Pancreas (tissue), 10 donors: ENCODE results near the gene INSRR. TPM values are rescaled to one million over a fixed set of nuclear protein-coding genes. Genes with fewer than 3 reads are reported as not detected.
A peak's percentile ranks its signal among the peaks of the same experiment; 100 is the strongest.

ENCODE experiments used
- ATAC-seq, 4 donors: fragments of 200-7000 bp; cut with Tn5 transposase; one replicate each; pipeline versions ENCODE4 v1.8.0 to v1.9.1; 2020; ENCODE audit warnings: mild to moderate bottlenecking in 4 of 4, moderate library complexity in 4 of 4
- DNase-seq, 6 donors: peaks; one replicate each; pipeline ENCODE4 v3.0.0-alpha.2; 2020
- FAIRE-seq: peaks from 2 replicates; lab custom pipeline; 2012; peaks lifted over from hg19 to GRCh38; lab: Jason Lieb, UNC
- H3K27ac ChIP-seq, 4 donors: fragments of 200-600 bp; sonication (generic); 1 replicate in 3 of 4; 2 replicates in 1 of 4; pipeline versions ENCODE4 v1.5.0 to v1.8.0; 2020
- H3K27me3 ChIP-seq, 4 donors: fragments of 200-600 bp; one replicate each; pipeline ENCODE4 v1.8.0; 2021
- H3K36me3 ChIP-seq, 3 donors: fragments of 200-600 bp; sonication (generic) in 1 of 3; one replicate each; pipeline versions ENCODE4 v1.5.0 to v1.8.0; 2020 to 2021
- H3K4me1 ChIP-seq, 3 donors: fragments of 200-600 bp; one replicate each; pipeline ENCODE4 v1.8.0; 2021
- H3K4me3 ChIP-seq, 4 donors: fragments of 200-600 bp; sonication (generic) in 2 of 4; one replicate each; pipeline versions ENCODE4 v1.5.0 to v1.8.0; 2020 to 2021
- H3K9me3 ChIP-seq, 4 donors: fragments of 200-600 bp; one replicate each; pipeline ENCODE4 v1.8.0; 2021
- WGBS, 2 donors: extraction: QIAGEN DNeasy Blood & Tissue Kit; methylation state at CpG; one replicate each; pipeline ENCODE4 v1.1.7; 2013; 5-methylcytosine and 5-hydroxymethylcytosine counted together
- intact Hi-C, 3 donors: fragments of 100-400 bp; cut with DNase I; formaldehyde crosslinking; loops; one replicate each; pipeline versions ENCODE4 v1.11.1 to v1.14.2; 2022
- polyA plus RNA-seq, 2 donors: library from polyadenylated mRNA; stranded (reverse); fragments of 200-250 nt; gene quantifications; one replicate each; pipeline ENCODE4 v1.2.3, GENCODE V29; 2013
- total RNA-seq, 6 donors: library from RNA; stranded (reverse); fragmentation: NEBNext Ultra II Directional in 4 of 6; extraction: Animal tissue kit (Norgen Biotek cat#: 25700) in 4 of 6; gene quantifications; one replicate each; pipeline versions ENCODE4 v1.2.1 to v1.2.4, GENCODE V29; 2021 to 2023
- TF ChIP-seq, protein P1 (sequence below), 4 donors: fragments of 200-600 bp; sonication (generic) in 3 of 4; IDR thresholded peaks; one replicate each; pipeline versions ENCODE4 v1.5.0 to v1.8.0; 2021; ENCODE audit warnings: antibody characterized with exemption in 4 of 4
- donor health status: healthy with polysubstance abuse.
- donor health status: DM: no; HTN: no; CAD: no; lungs with moderate emphysema.
- donor health status: DM: no; HTN: no; CAD: no.
- donor health status: control.
- donor health status: control.
- donor health status: Bipolar disorder and iron deficiency.
- donor health status: DM: yes; HTN: yes; CAD: no.
- donor health status: DM: no; HTN: no; CAD: no.
- donor health status: DM: no; HTN: no; CAD: no.
- donor health status: DM: yes; HTN: yes; CAD: no.

INSRR gene
- total and polyA plus RNA-seq, 8 donors = 0.03 to 0.99 (median 0.18) TPM

DNA sequence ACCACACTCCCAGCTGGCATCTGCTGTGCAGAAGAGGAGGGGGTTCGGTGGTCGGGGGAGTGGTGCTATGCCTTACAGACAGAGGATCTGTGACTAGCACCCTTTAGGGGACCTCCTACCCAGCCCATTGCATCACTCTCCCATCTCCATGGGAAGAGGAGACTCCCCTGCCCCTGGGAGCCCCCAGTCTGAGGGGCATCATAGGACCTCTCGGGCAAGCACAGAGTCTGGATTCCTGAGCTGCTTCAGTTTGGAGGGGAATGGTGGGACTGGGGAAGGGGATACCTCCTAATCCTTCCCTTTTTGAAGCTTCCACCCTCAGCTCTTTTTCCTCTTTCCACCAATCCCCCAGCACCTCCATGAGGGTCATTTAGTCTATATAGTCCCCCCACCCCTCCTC, 1.4 kb downstream of the INSRR start:
- whole genome bisulfite sequencing, 2 donors = 33 to 53% methylated on average over 3 of the region's 3 CpGs
- TF ChIP-seq, protein P1, sequence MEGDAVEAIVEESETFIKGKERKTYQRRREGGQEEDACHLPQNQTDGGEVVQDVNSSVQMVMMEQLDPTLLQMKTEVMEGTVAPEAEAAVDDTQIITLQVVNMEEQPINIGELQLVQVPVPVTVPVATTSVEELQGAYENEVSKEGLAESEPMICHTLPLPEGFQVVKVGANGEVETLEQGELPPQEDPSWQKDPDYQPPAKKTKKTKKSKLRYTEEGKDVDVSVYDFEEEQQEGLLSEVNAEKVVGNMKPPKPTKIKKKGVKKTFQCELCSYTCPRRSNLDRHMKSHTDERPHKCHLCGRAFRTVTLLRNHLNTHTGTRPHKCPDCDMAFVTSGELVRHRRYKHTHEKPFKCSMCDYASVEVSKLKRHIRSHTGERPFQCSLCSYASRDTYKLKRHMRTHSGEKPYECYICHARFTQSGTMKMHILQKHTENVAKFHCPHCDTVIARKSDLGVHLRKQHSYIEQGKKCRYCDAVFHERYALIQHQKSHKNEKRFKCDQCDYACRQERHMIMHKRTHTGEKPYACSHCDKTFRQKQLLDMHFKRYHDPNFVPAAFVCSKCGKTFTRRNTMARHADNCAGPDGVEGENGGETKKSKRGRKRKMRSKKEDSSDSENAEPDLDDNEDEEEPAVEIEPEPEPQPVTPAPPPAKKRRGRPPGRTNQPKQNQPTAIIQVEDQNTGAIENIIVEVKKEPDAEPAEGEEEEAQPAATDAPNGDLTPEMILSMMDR (IDR thresholded peaks at IDR 0.05) = no peak
- no peak for FAIRE-seq
- peaks cover 0 to 17% (median 0%) of the 10 kb centered on the region in 4 donors for H3K27me3 ChIP-seq
- intact Hi-C loops = no loop called here
- H3K27ac ChIP-seq = no peak overlapping the region
- peaks cover 2 to 27% (median 16%) of the 10 kb centered on the region in 3 donors for H3K4me1 ChIP-seq
- no peaks in the 10 kb centered on the region for H3K36me3 ChIP-seq
- no peak for ATAC-seq
- no peak for DNase-seq
- no peaks in the 10 kb centered on the region for H3K9me3 ChIP-seq
- no peak overlapping the region for H3K4me3 ChIP-seq

DNA sequence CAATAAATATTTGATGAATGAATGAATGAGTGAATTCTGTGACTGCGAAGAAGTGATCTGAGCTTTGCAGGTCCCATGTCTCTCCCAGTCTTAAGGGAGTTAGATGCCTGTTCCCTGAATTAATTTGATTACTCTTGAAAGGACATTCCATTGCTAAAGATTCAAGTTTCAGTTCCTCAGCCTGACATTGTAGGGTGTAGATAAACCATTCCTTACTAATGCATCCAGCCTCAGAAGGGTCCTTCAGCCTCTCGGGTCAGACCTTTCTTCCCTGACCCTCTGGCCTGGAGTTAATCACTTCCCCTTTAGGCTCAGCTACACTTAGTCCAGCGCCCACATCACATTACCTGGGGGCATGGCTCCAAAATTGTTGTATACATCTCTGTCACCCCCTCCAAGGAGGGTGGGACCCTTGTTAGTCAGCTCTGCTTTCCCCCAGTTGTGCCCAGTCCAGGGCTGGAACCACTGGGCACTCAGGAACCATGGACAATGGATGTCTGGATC, 2.6 kb downstream of the INSRR start:
- WGBS, 2 donors = 83 to 84% methylated on average over 3 of the region's 3 CpGs
- no peak for FAIRE-seq
- TF ChIP-seq, protein P1 (IDR thresholded peaks at IDR 0.05) = no peak

DNA sequence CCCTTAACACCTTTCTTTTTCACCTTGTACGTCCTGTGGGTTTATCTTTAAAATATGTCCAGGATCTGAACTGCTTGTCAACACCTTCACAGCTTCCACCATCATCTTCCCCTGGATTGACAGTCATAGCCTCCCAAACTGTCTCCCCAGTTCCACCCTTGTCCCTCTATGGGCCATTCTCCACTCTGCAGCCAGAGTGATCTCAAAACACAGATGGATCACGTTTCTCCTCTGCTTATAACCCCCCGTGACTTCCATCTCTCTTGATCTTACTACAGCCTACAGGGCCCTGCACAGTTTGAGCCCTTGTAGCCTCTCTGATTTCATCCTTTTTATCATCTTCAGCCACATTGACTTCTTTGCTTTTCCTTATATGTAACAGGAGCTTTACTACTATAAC, 4.3 kb downstream of the INSRR start:
- Histone ChIP-seq H3K27ac (no peak overlapping the region), H3K36me3 (no peaks in the 10 kb centered on the region), H3K9me3 (no peaks in the 10 kb centered on the region), H3K4me1 (peaks cover 8 to 17% (median 9%) of the 10 kb centered on the region in 3 donors), H3K4me3 (no peak overlapping the region), H3K27me3 (no peaks in the 10 kb centered on the region)
- DNase-seq (no peak), FAIRE-seq (no peak), ATAC-seq (no peak)
- intact Hi-C loops = no loop called here
- WGBS, 2 donors = 72 to 80% methylated on average over 3 of the region's 3 CpGs
- TF ChIP-seq, protein P1 (IDR thresholded peaks at IDR 0.05) = no peak

More for the DNA sequence above, 2.6 kb downstream of the INSRR start:
- Histone ChIP-seq H3K9me3 (no peaks in the 10 kb centered on the region), H3K27ac (no peak overlapping the region), H3K36me3 (no peaks in the 10 kb centered on the region), H3K4me1 (peaks cover 8 to 32% (median 16%) of the 10 kb centered on the region in 3 donors), H3K27me3 (peaks cover 0 to 5% (median 0%) of the 10 kb centered on the region in 4 donors), H3K4me3 (no peak overlapping the region)
- ATAC-seq (no peak), DNase-seq (no peak)
- intact Hi-C loops = no loop called here

DNA sequence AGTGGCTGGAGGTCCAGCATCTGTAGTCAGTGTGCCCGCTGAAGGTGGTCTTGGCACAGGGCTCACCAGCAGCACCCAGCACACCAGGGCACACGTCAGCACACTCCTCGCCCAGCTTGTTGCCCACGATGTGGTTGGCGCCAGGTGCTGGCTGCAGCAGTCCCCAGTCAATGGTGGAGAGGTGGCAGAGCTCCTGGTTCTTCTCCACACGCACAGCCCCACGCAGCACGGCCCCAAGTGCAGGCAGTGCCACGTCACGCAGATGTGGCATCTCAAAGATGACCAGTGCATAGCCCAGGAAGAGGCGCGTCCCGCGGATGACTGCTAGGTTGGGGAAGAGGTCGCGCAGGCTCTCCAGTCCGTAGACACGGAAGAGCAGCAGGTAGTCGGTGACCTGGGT, 5.2 kb downstream of the INSRR start:
- ATAC-seq (no peak), FAIRE-seq (no peak), DNase-seq (no peak)
- TF ChIP-seq, protein P1 (IDR thresholded peaks at IDR 0.05) = no peak
- no peaks in the 10 kb centered on the region for H3K9me3 ChIP-seq
- H3K4me3 ChIP-seq = no peak overlapping the region
- peaks cover 1 to 10% (median 8%) of the 10 kb centered on the region in 3 donors for H3K4me1 ChIP-seq
- no peaks in the 10 kb centered on the region for H3K36me3 ChIP-seq
- intact Hi-C loops = no loop called here
- 95 to 98% methylated on average over 19 of the region's 19 CpGs for WGBS, 2 donors
- H3K27ac ChIP-seq = no peak overlapping the region
- no peaks in the 10 kb centered on the region for H3K27me3 ChIP-seq

DNA sequence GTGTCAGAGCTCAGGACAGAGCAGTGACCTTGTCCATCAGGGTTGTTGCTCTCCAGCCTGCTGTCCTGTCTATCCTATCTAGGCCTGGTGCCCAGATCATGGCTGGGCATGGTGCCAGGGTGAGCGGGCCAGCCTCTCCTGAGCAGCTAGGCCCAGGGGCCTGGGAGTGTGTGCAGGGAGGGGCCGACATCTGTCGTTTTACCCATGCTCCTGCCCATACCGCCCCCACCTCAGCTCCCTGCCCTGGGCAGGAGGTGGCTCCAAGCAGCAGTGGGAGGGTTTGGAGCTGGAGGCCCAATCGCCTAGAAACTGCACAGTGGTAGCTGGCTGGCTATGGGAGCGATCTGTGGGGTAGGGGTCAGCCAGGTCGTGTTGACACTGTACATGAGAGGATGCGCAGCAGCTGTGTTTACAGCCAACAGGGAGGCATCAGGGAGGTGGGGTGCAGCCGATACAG, 6.5 kb downstream of the INSRR start:
- Histone ChIP-seq H3K36me3 (no peaks in the 10 kb centered on the region), H3K27me3 (no peaks in the 10 kb centered on the region), H3K4me1 (peaks cover 0 to 9% (median 8%) of the 10 kb centered on the region in 3 donors), H3K4me3 (no peak overlapping the region), H3K27ac (peak overlapping the region; percentile 35 to 83 (median 79)), H3K9me3 (no peaks in the 10 kb centered on the region)
- ATAC-seq = peak; percentile 88 to 94 (median 94)
- TF ChIP-seq, protein P1 (IDR thresholded peaks at IDR 0.05) = no peak
- FAIRE-seq = no peak
- intact Hi-C loops = no loop called here
- 11 to 21% methylated on average over 9 of the region's 9 CpGs for WGBS, 2 donors
- peak; percentile 95 to 99 (median 98) for DNase-seq
